ENCODE measurements around the gene SLC19A2. TPM values are rescaled to one million over a fixed set of nuclear protein-coding genes. Genes with fewer than 3 reads are reported as not detected.

The SLC19A2 gene
- total RNA-seq, 1 donor from 2014 or later, result 18.1 TPM

GRCh38 chr1:169479363-169480066 lies 6.2 kb downstream of the SLC19A2 start:
- Mint-ChIP-seq H3K4me3 (ENCODE audit: low read depth) (no peak overlapping the region), H3K36me3 (ENCODE audit: insufficient read depth) (peaks cover 7% of the 10 kb centered on the region), H3K27me3 (no peaks in the 10 kb centered on the region), H3K27ac (no peak overlapping the region), H3K9me3 (ENCODE audit: low read depth) (no peaks in the 10 kb centered on the region), H3K4me1 (ENCODE audit: low read depth) (peaks cover 39% of the 10 kb centered on the region)
- DNase-seq (ENCODE audit: low spot score, unreplicated experiment), result no peak
- TF ChIP-seq, protein P1, sequence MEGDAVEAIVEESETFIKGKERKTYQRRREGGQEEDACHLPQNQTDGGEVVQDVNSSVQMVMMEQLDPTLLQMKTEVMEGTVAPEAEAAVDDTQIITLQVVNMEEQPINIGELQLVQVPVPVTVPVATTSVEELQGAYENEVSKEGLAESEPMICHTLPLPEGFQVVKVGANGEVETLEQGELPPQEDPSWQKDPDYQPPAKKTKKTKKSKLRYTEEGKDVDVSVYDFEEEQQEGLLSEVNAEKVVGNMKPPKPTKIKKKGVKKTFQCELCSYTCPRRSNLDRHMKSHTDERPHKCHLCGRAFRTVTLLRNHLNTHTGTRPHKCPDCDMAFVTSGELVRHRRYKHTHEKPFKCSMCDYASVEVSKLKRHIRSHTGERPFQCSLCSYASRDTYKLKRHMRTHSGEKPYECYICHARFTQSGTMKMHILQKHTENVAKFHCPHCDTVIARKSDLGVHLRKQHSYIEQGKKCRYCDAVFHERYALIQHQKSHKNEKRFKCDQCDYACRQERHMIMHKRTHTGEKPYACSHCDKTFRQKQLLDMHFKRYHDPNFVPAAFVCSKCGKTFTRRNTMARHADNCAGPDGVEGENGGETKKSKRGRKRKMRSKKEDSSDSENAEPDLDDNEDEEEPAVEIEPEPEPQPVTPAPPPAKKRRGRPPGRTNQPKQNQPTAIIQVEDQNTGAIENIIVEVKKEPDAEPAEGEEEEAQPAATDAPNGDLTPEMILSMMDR (IDR thresholded peaks at IDR 0.05; ENCODE audit: unreplicated experiment), result no peak

DNA sequence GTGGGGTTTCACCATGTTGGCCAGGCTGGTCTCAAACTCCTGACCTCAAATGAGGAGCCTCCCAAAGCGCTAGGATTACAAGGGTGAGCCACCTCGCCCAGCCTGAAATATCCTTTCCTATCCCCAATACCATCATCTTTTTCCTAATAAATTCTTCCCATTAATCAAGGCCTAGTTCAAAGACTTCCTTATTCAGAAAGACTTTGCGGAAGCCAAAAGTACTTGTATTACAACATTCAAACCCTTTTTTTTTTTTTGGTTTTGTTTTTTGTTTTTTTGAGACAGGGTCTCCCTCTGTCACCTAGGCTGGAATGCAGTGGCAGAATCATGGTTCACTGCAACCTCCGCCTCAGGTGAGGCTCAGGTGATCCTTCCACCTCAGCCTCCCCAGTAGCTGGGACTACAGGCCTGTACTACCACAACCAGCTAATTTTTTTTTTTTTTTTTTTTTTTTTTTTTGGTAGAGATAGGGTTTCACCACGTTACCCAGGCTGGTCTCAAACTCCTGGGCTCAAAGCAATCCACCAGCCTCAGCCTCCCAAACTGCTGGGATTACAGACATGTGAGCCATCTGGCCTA lies 7.6 kb downstream of the SLC19A2 start:
- DNase-seq (ENCODE audit: low spot score, unreplicated experiment), result no peak
- Mint-ChIP-seq H3K27me3 (no peaks in the 10 kb centered on the region), H3K4me1 (ENCODE audit: low read depth) (peaks cover 27% of the 10 kb centered on the region), H3K4me3 (ENCODE audit: low read depth) (no peak overlapping the region), H3K27ac (no peak overlapping the region), H3K36me3 (ENCODE audit: insufficient read depth) (peaks cover 7% of the 10 kb centered on the region), H3K9me3 (ENCODE audit: low read depth) (no peaks in the 10 kb centered on the region)
- TF ChIP-seq, protein P1 (IDR thresholded peaks at IDR 0.05; ENCODE audit: unreplicated experiment), result no peak

DNA sequence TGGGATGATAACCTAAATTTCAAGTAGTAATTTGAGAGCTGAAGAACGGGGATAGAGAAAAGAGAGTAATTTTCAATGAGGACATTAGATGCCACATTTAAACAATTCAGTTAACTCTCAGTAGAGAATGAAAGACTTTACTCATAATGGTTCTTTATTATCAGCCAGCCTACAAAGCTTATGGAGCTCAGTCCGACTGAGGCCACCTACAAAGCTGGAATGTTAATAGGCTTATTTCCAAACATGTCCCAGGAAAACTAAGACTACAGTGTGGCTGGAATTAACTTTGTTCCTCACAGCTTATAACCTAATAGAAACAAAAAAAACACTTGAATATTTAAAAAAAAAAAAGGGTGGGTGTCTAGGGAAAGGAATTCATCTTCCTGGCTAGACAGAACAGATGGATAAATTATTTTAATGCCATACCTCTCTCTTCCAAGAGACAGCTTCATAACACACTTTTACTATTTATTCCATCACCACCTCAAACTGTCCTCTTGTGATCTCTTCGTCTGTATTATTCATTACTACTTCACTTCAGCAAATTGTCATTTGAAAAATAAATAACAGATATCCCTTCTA lies 9.8 kb downstream of the SLC19A2 start:
- Mint-ChIP-seq H3K27ac (no peak overlapping the region), H3K27me3 (no peaks in the 10 kb centered on the region), H3K4me3 (ENCODE audit: low read depth) (no peak overlapping the region), H3K36me3 (ENCODE audit: insufficient read depth) (peaks cover 7% of the 10 kb centered on the region), H3K4me1 (ENCODE audit: low read depth) (peaks cover 13% of the 10 kb centered on the region), H3K9me3 (ENCODE audit: low read depth) (no peaks in the 10 kb centered on the region)
- DNase-seq (ENCODE audit: low spot score, unreplicated experiment), result no peak
- TF ChIP-seq, protein P1 (IDR thresholded peaks at IDR 0.05; ENCODE audit: unreplicated experiment), result no peak

- no peak overlapping the region for H3K4me3 Mint-ChIP-seq (ENCODE audit: low read depth)
- H3K9me3 Mint-ChIP-seq (ENCODE audit: low read depth), result no peaks in the 10 kb centered on the region
- TF ChIP-seq, protein P1 (IDR thresholded peaks at IDR 0.05; ENCODE audit: unreplicated experiment), result no peak
- no peak overlapping the region for H3K27ac Mint-ChIP-seq
- peaks cover 6% of the 10 kb centered on the region for H3K4me1 Mint-ChIP-seq (ENCODE audit: low read depth)
- peaks cover 7% of the 10 kb centered on the region for H3K36me3 Mint-ChIP-seq (ENCODE audit: insufficient read depth)
- no peaks in the 10 kb centered on the region for H3K27me3 Mint-ChIP-seq
- no peak for DNase-seq (ENCODE audit: low spot score, unreplicated experiment)
Observed at GRCh38 chr1:169474302-169474995, 11.3 kb downstream of the SLC19A2 start.

GRCh38 chr1:169473347-169473746 lies 12.4 kb downstream of the SLC19A2 start:
- Mint-ChIP-seq H3K36me3 (ENCODE audit: insufficient read depth) (peaks cover 13% of the 10 kb centered on the region), H3K4me3 (ENCODE audit: low read depth) (no peak overlapping the region), H3K4me1 (ENCODE audit: low read depth) (peaks cover 2% of the 10 kb centered on the region), H3K27ac (no peak overlapping the region), H3K27me3 (no peaks in the 10 kb centered on the region), H3K9me3 (ENCODE audit: low read depth) (no peaks in the 10 kb centered on the region)
- DNase-seq (ENCODE audit: low spot score, unreplicated experiment), result no peak
- TF ChIP-seq, protein P1 (IDR thresholded peaks at IDR 0.05; ENCODE audit: unreplicated experiment), result no peak
